Lung microvascular endothelial cell (primary cell): ENCODE data around the gene PGD. TPM values are rescaled to one million over a fixed set of nuclear protein-coding genes. Genes with fewer than 3 reads are reported as not detected.

ENCODE experiments used
- DNase-seq, 2 donors: peaks; one replicate each; pipeline versions ENCODE4 v3.0.0 to v3.0.0-alpha.2; 2010; ENCODE audit warnings: low read depth in 2 of 2
- total RNA-seq: library from RNA; depleted of rRNA; stranded (reverse); fragments of >200 nt; gene quantifications from 2 replicates; pipeline ENCODE4 v1.2.1, GENCODE V29; 2014

The PGD gene
- 50.6 and 93.7 TPM in 2 replicates for total RNA-seq

DNA sequence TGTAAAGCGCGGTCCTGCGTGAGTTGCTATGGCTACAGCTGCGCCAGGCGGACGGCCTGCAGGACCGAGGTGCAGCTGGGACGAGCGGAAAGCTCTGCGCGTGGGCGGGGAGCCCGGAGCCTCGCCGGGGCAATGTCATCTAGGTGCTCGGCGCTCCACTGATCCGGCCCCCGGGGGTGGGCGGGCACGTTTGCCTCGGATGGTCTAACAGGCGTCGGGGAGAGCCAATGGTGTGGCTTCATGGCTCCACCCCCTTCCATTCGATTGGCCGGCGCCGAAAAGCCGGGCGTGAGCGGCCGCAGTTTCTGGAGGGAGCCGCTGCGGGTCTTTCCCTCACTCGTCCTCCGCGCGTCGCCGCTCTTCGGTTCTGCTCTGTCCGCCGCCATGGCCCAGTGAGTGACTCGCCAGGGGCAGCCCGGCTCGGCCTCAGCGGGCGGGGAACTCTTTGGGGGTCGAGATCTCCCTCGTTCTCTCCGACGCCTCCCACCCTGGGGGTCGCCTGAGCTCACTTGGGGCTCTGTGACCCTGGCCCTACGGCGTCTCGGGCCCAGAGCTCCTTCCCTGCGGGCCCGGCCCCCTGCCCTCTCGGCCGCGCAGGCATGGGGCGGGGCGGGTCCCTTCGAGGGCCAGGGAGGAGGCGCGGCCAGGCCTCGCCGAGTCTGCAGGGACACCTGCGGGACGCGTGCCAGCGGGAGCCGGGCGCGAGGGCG lies at the start of gene PGD:
Gene PGD, plus strand, starts transcription at position 331 of the 710 bp plus-strand sequence. Its CDS starts 54 bp downstream, at position 385.
- DNase-seq = peak; percentile 98

DNA sequence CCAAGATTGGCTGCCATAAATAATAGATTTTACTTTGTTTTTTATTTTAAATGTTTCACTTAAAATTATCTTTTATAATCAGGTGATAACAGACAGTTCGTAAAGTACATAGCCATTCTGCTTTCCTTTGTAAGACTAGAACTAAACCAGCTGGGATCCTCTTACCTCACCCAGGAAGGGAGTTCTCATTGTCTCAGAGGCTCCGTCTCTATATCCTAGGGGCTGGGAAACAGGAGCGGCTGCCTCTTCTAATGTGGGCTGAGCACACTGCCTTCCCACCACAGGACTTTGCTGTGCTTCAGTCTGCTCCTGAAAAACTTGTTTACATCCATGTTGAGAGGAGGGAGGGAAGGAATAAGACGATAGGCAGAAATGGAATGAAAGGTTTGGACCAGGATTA lies 45.6 kb upstream of the PGD start:
- no peak for DNase-seq

- no peak for DNase-seq
Observed at GRCh38 chr1:10353693-10354092, 45.2 kb upstream of the PGD start.

DNA sequence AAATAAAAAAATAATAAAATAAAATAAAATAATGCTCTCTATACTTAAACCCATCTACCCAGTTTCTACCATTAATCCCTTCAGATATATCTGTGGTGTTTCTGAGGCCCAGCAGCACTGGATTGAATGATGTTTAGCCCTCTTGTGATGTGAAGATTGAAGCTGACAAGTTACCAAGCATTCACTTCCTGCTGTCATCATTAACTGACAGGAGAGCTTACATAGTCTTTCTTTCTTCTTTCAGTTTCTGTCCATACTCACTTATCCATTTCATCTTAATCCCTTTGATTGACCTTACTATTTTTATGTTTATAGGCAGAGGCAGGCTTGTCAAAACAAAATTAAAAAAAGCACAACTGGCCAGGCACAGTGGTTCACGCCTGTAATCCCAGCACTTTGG lies 38.8 kb upstream of the PGD start:
- DNase-seq = peak in 1 of 2 donors; percentile 21

GRCh38 chr1:10361515-10361914 lies 37.3 kb upstream of the PGD start:
- DNase-seq = no peak

GRCh38 chr1:10368194-10368593 lies 30.7 kb upstream of the PGD start:
- DNase-seq = no peak

- DNase-seq = no peak
Observed at GRCh38 chr1:10374442-10374860, 24.4 kb upstream of the PGD start.

- DNase-seq = peak; percentile 81 to 84
Observed at GRCh38 chr1:10377365-10378029, 21.4 kb upstream of the PGD start.

DNA sequence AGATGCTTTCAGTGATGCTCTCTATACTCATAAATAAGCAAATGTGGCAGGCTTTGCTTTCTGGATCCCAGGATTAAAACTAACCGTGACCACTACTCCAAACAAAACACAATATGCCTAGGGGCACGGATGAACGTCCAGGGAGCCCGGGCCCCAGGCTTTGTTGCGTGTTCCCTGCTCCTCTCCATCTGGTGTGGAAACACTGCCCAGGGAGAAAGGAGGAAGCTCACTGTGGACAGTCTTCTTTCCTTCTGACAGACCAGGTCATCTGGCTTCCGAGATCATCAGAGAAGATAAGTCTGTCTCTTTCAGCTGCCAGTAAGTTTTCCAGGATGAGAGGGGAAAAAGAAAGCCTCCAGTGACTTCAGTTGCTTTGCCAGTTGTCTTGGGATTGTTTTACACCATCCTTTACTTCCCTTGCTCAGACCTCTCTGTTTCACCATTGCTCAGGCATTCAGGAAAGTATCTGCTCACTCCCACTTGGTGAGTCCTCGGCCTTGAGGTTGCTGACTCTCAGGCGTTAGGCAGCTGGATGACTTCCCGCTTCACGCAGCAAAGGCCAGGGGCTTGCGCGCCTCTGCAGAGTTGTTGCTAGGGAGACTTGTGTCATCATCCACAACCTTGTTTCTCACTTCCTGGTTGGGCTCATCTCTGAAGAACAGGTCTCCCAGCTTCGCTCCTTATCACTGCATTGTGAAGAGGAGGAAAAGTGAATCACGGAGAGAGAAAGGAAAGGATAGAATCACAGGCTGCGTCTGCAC lies 20.6 kb upstream of the PGD start:
- peak; percentile 66 to 74 for DNase-seq

GRCh38 chr1:10379101-10379620 lies 19.7 kb upstream of the PGD start:
- DNase-seq = no peak

- no peak for DNase-seq
Observed at GRCh38 chr1:10379676-10380075, 19.2 kb upstream of the PGD start.

- DNase-seq = peak; percentile 58 to 81
Observed at GRCh38 chr1:10380594-10381275, 18.1 kb upstream of the PGD start.

GRCh38 chr1:10383630-10384029 lies 15.2 kb upstream of the PGD start:
- DNase-seq = no peak

DNA sequence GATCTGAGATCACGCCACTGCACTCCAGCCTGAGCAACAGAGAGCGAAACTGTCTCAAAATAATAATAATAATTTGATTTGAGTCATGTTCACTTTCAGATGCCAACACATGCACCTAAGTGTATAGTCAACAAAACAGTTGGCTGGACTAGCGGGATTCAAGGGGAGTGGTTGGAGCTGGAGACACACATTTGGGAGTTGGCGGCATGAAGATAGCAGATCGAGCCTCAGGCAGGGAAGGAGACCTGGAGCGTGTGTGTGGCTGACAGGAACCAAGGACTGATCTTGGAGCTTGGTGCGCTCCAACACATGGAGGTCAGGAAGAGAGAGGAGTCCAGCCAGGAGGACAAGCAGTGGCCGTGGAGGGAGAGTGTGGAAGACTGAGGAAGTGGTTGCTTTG lies 14.6 kb upstream of the PGD start:
- DNase-seq = no peak

DNA sequence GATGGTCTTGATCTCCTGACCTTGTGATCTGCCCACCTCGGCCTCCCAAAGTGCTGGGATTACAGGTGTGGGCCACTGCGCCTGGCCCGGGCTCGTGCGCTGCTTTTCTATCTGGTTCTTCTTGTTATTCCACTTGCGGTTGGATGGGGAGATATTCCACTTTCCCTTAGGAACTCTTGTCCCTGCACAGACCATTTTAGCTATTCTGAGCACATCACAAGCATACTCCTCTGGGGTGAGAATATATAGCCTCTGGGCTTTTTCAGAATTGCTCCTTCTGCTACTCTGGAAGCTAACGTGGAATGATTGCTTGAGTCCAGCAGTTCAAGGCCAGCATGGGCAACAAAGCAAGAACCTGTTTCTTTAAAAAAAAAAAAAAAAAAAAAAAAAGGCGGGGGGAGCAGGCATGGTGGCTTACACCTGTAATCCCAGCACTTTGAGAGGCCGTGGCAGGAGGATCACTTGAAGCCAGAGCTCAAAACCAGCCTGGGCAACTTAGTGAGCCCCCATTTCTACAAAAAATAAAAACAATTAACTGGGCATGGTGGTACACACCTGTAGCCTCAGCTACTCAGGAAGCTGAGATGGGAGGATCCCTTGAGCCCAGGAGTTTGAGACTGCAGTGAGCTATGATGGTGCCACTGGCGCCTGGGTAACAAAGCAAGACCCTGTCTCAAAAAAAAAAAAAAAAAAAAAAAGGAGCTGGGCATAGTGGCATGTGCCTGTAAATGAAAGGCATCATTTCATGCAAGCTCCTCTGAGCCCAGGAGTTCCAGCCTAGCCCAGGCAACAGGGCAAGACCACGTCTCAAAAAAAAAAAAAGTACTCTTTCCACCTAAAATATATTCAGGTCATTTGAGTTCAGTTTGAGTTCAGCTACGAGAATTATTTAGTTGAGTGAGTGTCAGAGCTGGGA lies 11.8 kb upstream of the PGD start:
- no peak for DNase-seq

GRCh38 chr1:10387677-10388386 lies 11.0 kb upstream of the PGD start:
- DNase-seq = peak in 1 of 2 donors; percentile 75

DNA sequence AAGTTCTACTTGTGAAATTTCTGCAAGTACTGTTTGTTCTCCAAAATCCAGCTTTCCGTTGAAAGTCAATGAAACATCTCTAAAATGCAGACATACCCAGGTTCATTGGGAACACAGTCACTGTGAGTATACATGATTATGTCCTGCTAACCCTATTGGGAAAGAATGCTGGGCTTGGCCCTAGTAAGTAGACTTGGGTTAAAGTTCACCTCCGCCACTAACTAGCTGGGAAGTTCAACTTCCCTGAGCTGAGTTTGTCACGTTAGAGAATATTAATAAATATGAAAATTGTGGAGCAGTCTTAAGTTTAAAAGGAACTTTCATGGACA lies 10.5 kb upstream of the PGD start:
- no peak for DNase-seq

DNA sequence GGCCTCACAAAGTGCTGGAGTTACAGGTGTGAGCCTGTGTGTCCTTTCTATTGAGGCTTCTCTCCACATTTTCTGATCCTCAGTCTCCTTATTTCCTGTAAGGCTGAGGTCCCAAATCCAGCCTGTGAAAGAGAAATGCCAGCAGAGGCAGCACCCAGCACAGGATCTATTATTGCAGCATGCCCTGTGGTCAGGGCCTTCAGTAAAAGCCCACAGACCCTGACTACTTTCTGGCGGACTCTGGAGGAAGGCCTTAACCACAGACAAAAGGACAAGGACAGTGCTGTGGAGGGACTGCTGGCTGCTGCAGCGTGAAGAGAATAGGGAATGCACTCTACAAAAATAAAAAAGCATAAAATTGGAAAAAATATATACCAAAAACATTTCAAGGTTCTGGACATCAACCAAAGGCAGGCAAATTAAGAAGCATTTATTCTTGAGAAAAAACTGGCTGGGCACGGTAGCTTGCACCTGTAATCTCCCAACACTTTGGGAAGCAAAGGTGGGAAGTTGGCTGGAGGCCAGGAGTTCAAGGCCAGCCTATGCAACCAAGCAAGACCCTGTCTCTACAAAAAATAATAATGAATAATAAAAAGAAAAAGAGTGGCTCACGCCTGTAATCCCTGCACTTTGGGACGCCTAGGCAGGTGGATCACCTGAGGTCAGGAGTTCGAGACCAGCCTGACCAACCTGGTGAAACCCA lies 9.4 kb upstream of the PGD start:
- no peak for DNase-seq

DNA sequence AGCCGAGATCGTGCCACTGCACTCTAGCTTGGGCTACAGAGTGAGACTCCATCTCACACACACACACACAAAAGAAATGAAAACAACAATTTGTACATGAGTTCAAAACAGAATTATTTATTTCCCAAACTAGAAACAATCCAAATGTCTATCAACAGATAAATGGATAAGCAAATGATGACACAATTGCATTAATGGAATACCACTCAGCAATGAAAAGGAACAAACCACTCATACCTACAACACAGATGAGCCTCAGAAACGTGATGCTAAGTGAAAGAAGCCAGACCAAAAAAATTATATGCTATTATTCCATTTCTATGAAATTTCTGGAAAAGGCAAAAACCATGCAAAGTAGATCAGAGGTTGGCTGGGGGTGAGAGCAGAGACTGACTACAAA lies 2.0 kb upstream of the PGD start:
- no peak for DNase-seq
